LHCN-M2 (cell line): ENCODE results near the gene DYNC1H1. TPM values are rescaled to one million over a fixed set of nuclear protein-coding genes. Genes with fewer than 3 reads are reported as not detected.

ENCODE experiments used
- DNase-seq: peaks from one replicate; pipeline ENCODE4 v3.0.0-alpha.2; 2012; ENCODE audit warnings: low read depth
- total RNA-seq: library from RNA; depleted of rRNA; stranded (reverse); fragments of >200 nt; gene quantifications from 2 replicates; pipeline ENCODE4 v1.2.3, GENCODE V29; 2014; rRNA removed

The DYNC1H1 gene
- total RNA-seq, 1 experiment from 2014 or later = 453 TPM

DNA sequence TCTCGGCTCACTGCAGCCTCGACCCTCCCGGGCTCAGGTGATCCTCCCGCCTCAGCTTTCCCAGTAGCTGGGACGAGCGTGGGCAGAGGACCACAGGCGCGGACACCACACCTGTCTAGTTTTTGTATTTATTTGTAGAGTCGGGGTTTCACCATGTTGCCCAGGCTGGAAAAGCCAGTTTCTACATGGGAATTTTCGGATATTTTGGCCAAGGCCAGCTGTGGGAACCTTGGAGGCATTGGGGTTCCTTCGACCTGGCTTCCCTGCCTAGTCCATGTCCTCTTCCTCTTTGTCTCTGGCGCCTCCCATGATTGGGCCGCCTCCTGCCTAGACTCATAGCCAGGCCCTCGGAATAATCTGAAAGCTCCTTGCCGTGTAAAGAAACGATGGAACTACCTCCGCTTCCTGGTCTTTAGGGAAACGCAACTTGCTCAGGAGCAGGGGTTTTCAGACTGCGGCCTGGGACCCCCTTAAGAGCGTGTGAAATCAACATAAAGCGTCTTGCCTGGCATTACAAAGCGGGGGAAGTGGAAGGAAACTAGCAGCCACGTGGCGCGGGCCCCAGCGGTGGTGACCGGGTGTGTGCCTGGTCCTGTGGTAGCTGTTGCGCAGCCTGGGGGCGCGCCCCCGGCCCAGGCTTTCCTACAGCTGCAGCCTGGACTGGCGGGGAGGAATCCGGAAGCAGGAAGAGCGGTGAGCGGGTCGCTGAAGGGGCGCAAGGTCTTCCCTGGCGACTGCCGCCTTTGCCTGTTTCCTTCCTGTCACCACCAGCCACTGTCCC, 123.8 kb downstream of the DYNC1H1 start:
- DNase-seq = no peak

DNA sequence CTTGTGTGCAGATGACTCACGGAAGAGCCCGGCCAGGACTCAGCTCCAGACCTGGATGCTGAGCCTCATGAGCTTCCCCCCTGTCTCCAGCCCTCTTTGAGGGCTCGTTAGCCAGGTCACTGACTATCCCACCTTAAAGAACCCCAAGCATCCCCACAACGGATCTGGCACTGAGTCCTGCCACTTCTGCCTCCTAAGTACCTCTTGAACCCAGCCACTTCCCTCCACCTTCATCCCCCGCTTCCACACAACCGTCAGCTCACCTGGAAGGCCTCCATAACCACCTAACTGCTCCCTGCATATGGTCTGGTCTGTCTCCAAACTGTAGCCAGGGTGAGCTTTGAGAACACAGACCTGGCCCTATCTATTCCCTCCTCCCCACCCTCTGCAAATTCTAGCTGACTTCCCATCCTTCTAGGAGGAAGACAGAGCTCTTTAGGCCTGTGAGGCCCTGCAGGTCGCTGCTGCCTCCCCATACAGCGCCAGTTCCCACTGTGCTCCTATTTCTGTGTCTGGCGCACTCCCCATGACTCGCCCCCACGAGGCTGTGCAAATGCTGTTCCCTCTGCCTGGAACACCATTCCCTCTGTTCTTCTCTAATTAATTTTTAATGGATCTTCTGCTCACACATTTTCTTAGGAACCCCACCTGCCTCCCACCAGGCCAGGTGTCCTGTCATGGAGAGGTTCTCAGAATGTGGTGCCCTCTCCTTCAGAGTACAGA, 125.4 kb downstream of the DYNC1H1 start:
- no peak for DNase-seq

DNA sequence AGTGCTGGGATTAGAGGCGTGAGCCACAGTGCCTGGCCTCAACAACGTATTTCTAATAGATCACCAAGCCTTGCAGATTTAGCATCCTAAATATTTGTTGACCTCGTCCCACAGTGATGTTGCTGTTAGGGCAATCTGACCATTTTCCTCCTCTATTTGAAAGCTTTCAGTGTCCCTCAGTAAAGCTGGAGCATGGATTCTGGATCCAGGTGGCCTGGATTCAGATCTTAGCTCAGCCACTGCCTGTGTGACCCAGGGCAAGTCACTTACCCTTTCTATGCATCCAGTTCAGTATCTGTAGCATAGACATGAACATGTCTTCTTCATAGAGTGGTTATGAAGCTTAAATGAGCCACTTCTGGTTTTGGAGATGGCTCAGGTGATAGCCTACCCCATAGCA, 126.3 kb downstream of the DYNC1H1 start:
- DNase-seq = no peak

DNA sequence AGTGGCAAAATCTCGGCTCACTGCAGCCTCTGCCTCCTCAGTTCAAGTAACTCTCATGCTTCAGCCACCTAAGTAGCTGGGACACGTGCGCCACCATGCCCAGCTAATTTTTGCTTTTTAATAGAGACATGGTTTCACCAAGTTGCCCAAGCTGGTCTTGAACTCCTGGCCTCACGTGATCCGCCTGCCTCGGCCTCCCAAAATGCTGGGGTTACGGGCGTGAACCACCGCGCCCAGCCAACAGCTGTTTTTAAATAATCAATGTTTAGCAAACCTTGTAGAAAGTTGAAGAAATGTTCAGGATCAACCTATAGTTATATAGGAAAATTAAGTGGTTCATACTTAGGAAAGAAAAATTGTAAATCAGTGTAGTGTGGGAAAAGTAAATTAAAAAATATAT, 128.4 kb downstream of the DYNC1H1 start:
- DNase-seq = no peak

DNA sequence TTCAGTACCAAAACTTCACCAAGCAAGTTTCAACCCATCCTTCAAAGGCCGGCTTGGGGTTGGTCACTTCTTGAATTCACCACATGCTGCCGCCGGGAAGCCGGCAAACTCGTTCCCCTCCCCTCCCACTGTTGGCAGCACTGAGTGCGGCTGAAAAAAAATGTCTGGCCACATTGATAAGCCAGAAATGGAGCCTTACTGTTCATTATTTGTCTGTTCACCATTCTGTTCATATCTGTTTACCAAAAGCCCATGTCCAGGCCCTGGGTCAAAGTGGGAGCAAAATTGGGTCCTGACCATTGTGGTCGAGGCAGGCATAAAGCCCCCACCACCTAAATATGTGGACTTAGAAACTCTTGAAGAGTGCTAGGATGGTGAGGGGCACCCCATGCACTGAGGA, 129.7 kb downstream of the DYNC1H1 start:
- no peak for DNase-seq

DNA sequence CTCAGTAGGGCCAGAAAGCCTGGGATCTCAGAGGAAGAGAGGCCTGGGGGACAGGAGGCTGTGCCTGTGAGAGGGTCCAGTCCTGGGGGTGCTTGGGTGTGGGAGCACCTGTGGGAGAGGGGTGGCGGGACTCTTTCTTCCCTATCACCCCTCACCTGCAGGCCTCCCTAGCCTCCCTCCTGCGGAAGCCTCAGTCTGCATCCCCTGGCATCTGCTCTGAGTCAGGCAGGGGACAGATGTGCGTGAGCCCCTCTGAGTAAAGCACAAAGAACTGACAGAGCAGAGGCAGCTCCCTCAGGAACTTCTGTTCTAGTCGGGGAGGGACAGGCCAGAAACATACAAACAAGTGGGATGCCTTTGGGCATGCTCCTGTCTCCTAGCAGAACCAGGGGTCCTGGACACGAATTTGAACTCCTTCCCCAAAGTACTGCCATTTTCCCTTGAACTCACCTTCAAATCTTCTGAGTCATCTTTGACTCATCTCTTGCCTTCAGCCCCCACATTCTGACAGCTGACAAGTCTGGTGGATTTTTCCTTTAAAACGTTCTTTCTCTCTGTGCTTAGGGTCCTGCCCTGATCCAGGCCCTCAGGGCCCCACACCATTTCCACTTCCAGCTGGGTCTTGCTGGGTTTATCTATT, 131.0 kb downstream of the DYNC1H1 start:
- DNase-seq = peak; percentile 60

DNA sequence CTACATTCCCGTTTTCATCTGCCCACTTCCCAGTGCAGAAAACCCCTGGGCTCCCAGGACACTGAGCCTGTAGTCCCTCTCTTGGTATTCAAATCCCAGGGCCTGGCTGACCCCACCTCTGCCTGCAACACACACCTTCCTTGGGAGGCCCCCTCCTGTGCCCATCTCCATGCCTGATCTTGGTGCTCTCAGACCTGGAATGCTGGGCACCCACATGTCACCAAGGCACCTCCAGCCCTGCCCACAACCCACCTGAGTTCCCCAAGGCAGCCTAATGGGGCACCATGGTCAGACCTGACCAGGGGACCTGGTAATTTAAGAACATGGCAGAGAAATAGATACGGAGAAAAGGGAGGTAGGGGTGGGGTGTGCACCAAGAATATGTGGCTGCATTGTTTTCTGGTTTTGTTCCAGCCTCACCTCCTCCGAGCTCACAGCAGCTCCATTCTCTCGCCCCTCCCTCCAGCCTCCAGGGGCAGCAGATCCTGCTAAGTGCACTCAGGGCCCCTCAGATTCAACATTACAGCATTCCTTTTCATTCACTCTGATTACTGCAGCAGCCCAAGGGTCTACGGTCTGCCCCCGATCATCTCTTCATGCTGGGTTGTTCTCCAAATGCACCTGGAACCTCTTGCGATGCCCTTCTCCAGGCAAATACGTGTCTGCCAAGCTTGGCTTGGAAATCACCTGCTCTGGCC, 131.6 kb downstream of the DYNC1H1 start:
- no peak for DNase-seq

DNA sequence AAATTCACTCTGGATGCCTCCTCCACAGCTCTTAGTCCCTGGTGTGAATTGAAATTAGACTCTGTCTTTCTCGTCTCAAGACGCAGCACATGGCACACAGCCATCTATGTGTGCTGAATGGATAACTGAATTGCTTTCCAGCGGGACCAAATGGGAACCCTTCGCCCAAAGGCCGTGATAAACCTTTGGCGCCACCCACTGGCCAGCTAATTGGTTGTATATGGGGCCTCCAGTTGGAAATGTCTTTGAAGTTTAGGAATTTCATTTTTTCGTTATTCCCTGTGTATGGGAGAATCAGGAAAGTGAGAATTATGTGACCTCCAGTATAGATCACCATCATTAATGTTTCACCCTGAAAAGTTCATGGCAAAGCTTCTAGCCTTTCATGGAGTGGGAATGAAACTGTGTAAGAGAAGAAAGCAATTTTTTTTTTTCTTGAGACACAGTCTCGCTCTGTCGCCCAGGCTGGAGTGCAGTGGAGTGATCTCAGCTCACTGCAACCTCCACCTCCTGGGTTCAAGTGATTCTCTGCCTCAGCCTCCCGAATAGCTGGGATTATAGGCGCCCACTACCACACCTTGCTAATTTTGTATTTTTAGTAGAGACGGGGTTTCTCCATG, 132.3 kb downstream of the DYNC1H1 start:
- DNase-seq = peak; percentile 73

DNA sequence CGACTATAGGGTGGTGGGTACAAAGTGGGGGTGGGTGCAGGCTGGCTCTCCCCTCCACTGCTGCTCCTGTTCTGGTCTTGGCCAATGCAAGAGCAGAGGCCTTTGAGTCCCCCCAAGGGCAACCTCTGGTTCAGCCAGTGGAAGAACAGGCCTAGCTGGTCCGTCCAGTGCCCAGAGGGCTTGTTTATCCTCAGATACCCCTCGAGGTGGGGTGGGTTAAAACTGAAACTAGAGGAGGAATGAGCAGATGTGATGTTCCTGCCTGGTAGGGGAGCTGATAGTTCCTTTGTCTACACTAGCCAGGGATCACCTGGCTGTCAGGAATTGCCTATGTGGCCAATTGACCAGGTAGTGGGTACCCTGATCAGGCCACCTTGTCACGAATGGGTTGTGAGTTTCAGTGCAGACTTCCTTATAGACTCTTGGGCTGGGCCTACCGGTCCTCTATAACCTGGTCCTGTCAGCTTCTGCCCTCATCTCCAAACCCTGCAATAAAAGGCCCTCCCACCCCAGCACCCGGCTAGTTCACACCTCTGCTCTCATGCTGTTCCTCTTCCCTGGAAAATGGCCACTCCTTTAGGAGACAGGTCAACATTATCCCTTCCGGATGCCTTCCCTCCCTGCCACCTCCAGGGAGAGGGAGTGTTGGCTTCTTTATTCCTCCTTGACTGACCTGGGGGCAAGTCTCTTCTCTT, 133.2 kb downstream of the DYNC1H1 start:
- no peak for DNase-seq

DNA sequence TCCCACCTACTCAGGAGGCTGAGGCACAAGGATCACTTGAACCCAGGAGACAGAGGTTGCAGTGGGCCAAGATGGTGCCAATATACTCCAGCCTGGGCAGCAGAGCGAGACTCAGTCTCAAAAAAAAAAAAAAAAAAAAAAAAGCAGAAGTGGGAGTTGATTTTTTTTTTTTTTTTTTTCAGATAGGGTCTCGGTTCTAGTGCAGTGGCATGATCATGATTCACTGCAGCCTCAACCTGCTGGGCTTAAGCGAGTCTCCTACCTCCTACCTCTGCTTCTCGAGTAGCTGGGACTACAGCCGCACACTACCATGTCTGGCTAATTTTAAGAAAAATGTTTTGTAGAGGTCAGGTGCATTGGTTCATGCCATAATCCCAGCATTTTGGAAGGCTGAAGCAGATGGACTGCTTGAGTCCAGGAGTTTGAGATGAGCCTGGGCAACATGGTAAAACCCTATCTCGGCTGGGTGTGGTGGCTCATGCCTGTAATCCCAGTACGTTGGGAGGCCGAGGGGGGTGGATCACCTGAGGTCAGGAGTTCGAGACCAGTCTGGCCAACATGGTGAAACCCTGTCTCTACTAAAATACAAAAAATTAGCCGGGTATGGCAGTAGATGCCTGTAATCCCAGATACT, 138.8 kb downstream of the DYNC1H1 start:
- no peak for DNase-seq

DNA sequence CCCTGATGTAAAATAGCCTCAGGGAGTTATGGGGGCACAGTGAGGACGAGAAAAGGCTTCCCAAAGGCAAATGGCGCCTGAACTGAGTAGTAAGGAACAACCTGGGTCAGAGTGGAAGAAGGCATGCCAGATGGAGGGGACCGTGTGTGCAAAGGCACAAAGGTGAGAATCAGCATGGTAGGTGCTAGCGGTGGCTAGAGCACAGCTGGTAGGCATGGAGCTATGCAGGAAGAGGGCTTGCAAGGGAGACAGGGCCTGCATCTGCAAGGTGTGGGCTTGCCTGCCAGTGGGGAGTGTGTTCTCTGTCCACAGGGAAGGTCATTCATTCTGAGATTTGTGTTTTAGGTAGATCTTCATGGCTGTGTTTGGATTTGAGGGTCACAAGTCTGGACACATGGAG, 141.0 kb downstream of the DYNC1H1 start:
- DNase-seq = no peak

Other genes starting within 250 kb of the DYNC1H1 start
- gene PPP2R5C, start 202.9 kb upstream of the DYNC1H1 start, total RNA-seq = 78.0 and 86.3 TPM in 2 replicates
- 816 and 855 TPM in 2 replicates for gene HSP90AA1, start 122.5 kb downstream of the DYNC1H1 start, total RNA-seq
- gene WDR20, start 175.3 kb downstream of the DYNC1H1 start, total RNA-seq = 18.3 and 21.1 TPM in 2 replicates